Activated T-helper 2 cell treated with anti-CD3 and anti-CD28 coated beads, Interferon-gamma antibody, Interleukin-2, Interleukin-4, amounts not matched to agents 10 μg/mL and 5 μg/mL and 100 μg/mL, durations not matched to agents 14 hours and 24 hours and 36 hours (primary cell): ENCODE measurements around the gene MBOAT7. TPM values are rescaled to one million over a fixed set of nuclear protein-coding genes. Genes with fewer than 3 reads are reported as not detected.
A peak's percentile ranks its signal among the peaks of the same experiment; 100 is the strongest.

ENCODE experiments used
- DNase-seq: peaks from one replicate; pipeline ENCODE4 v3.0.0; 2021; ENCODE audit warnings: low spot score
- H3K27ac Mint-ChIP-seq: one replicate; pipeline ENCODE4 v1.8.0; 2021; ENCODE audit warnings: mixed read lengths
- H3K27me3 Mint-ChIP-seq: one replicate; pipeline ENCODE4 v1.8.0; 2021; ENCODE audit warnings: low read depth, mixed read lengths
- H3K36me3 Mint-ChIP-seq: one replicate; pipeline ENCODE4 v1.8.0; 2021; ENCODE audit warnings: low read depth, mixed read lengths
- H3K4me1 Mint-ChIP-seq: one replicate; pipeline ENCODE4 v1.8.0; 2021; ENCODE audit warnings: low read depth, mixed read lengths
- H3K4me3 Mint-ChIP-seq: one replicate; pipeline ENCODE4 v1.8.0; 2021; ENCODE audit warnings: low read depth, mild to moderate bottlenecking, moderate library complexity, mixed read lengths
- H3K9me3 Mint-ChIP-seq: one replicate; pipeline ENCODE4 v1.8.0; 2021; ENCODE audit warnings: mixed read lengths
- intact Hi-C: fragments of 100-400 bp; cut with micrococcal nuclease; formaldehyde crosslinking; loops from one replicate; pipeline ENCODE4 v1.15.1; 2023
- total RNA-seq: library from RNA; stranded (reverse); gene quantifications from 2 replicates; pipeline ENCODE4 v1.2.3, GENCODE V29; 2022

The MBOAT7 gene
- total RNA-seq, 1 donor from 2014 or later: 311 TPM

GRCh38 chr19:54152267-54152666, 37.1 kb downstream of the MBOAT7 start:
- Mint-ChIP-seq H3K27me3 (no peaks in the 10 kb centered on the region), H3K4me3 (no peak overlapping the region), H3K9me3 (no peaks in the 10 kb centered on the region), H3K27ac (no peak overlapping the region), H3K36me3 (peaks cover 76% of the 10 kb centered on the region), H3K4me1 (peaks cover 12% of the 10 kb centered on the region)
- intact Hi-C loops: no loop called here
- no peak for DNase-seq

- intact Hi-C loops: no loop called here
- peaks cover 76% of the 10 kb centered on the region for H3K36me3 Mint-ChIP-seq
- no peaks in the 10 kb centered on the region for H3K27me3 Mint-ChIP-seq
- DNase-seq: no peak
- no peak overlapping the region for H3K27ac Mint-ChIP-seq
- H3K9me3 Mint-ChIP-seq: no peaks in the 10 kb centered on the region
- no peak overlapping the region for H3K4me3 Mint-ChIP-seq
- H3K4me1 Mint-ChIP-seq: peaks cover 9% of the 10 kb centered on the region
Measured at GRCh38 chr19:54151362-54152035, 37.9 kb downstream of the MBOAT7 start.

GRCh38 chr19:54149021-54149812, 40.2 kb downstream of the MBOAT7 start:
- H3K27me3 Mint-ChIP-seq: no peaks in the 10 kb centered on the region
- intact Hi-C loops: no loop called here
- no peaks in the 10 kb centered on the region for H3K9me3 Mint-ChIP-seq
- no peak overlapping the region for H3K4me3 Mint-ChIP-seq
- DNase-seq: no peak
- H3K27ac Mint-ChIP-seq: no peak overlapping the region
- peaks cover 73% of the 10 kb centered on the region for H3K36me3 Mint-ChIP-seq
- peaks cover 1% of the 10 kb centered on the region for H3K4me1 Mint-ChIP-seq

- Mint-ChIP-seq H3K36me3 (peaks cover 73% of the 10 kb centered on the region), H3K4me1 (no peaks in the 10 kb centered on the region), H3K4me3 (no peak overlapping the region), H3K27me3 (no peaks in the 10 kb centered on the region), H3K27ac (no peak overlapping the region), H3K9me3 (no peaks in the 10 kb centered on the region)
- DNase-seq: no peak
- intact Hi-C loops: loop anchor here (1.0 kb wide), 1 partner anchor 23 kb away; no protein-coding TSS in a partner anchor
Measured at GRCh38 chr19:54148158-54148557, 41.2 kb downstream of the MBOAT7 start.

GRCh38 chr19:54147676-54148075, 41.7 kb downstream of the MBOAT7 start:
- H3K4me1 Mint-ChIP-seq: no peaks in the 10 kb centered on the region
- no peaks in the 10 kb centered on the region for H3K9me3 Mint-ChIP-seq
- intact Hi-C loops: loop anchor here (1.0 kb wide), 1 partner anchor 24 kb away; no protein-coding TSS in a partner anchor
- H3K4me3 Mint-ChIP-seq: no peak overlapping the region
- no peak overlapping the region for H3K27ac Mint-ChIP-seq
- H3K36me3 Mint-ChIP-seq: peaks cover 77% of the 10 kb centered on the region
- no peaks in the 10 kb centered on the region for H3K27me3 Mint-ChIP-seq
- no peak for DNase-seq

GRCh38 chr19:54145541-54146158, 43.7 kb downstream of the MBOAT7 start:
- intact Hi-C loops: no loop called here
- no peaks in the 10 kb centered on the region for H3K27me3 Mint-ChIP-seq
- H3K9me3 Mint-ChIP-seq: no peaks in the 10 kb centered on the region
- H3K27ac Mint-ChIP-seq: no peak overlapping the region
- no peak overlapping the region for H3K4me3 Mint-ChIP-seq
- H3K4me1 Mint-ChIP-seq: peaks cover 3% of the 10 kb centered on the region
- no peak for DNase-seq
- peaks cover 74% of the 10 kb centered on the region for H3K36me3 Mint-ChIP-seq

- no peaks in the 10 kb centered on the region for H3K9me3 Mint-ChIP-seq
Measured at GRCh38 chr19:54142166-54142780, 47.1 kb downstream of the MBOAT7 start.

GRCh38 chr19:54141356-54141755, 48.0 kb downstream of the MBOAT7 start:
- no peak for DNase-seq
- H3K4me3 Mint-ChIP-seq: no peak overlapping the region
- H3K36me3 Mint-ChIP-seq: peaks cover 56% of the 10 kb centered on the region
- no peaks in the 10 kb centered on the region for H3K9me3 Mint-ChIP-seq
- H3K27me3 Mint-ChIP-seq: no peaks in the 10 kb centered on the region
- peaks cover 22% of the 10 kb centered on the region for H3K4me1 Mint-ChIP-seq
- intact Hi-C loops: no loop called here
- H3K27ac Mint-ChIP-seq: no peak overlapping the region

More at GRCh38 chr19:54142166-54142780, 47.1 kb downstream of the MBOAT7 start:
- peak overlapping the region; percentile 6 for H3K27ac Mint-ChIP-seq
- H3K36me3 Mint-ChIP-seq: peaks cover 65% of the 10 kb centered on the region
- no peak overlapping the region for H3K4me3 Mint-ChIP-seq
- DNase-seq: no peak
- H3K4me1 Mint-ChIP-seq: peaks cover 17% of the 10 kb centered on the region
- H3K27me3 Mint-ChIP-seq: no peaks in the 10 kb centered on the region
- intact Hi-C loops: no loop called here

- Mint-ChIP-seq H3K27me3 (no peaks in the 10 kb centered on the region), H3K4me3 (peak overlapping the region; percentile 95), H3K36me3 (peaks cover 41% of the 10 kb centered on the region), H3K9me3 (no peaks in the 10 kb centered on the region), H3K4me1 (peaks cover 32% of the 10 kb centered on the region), H3K27ac (peak overlapping the region; percentile 92)
- no peak for DNase-seq
- intact Hi-C loops: no loop called here
Measured at GRCh38 chr19:54138489-54139256, 50.7 kb downstream of the MBOAT7 start.

GRCh38 chr19:54137699-54138488, 51.5 kb downstream of the MBOAT7 start, which contains the start of gene CNOT3:
Gene CNOT3 (plus strand): TSS chr19:54137762. CDS start chr19:54142979, 5,217 bp downstream.
- H3K9me3 Mint-ChIP-seq: no peaks in the 10 kb centered on the region
- H3K4me3 Mint-ChIP-seq: peak within 1 kb of the TSS; percentile 95
- H3K4me1 Mint-ChIP-seq: peaks cover 32% of the 10 kb centered on the region
- peak within 1 kb of the TSS; percentile 92 for H3K27ac Mint-ChIP-seq
- intact Hi-C loops: loop anchor here (1.0 kb wide), 5 partner anchors 21 to 240 kb away; partner anchors contain the start of genes LENG1, NDUFA3, PRPF31 and TFPT
- peaks cover 34% of the 10 kb centered on the region for H3K36me3 Mint-ChIP-seq
- DNase-seq: no peak
- no peaks in the 10 kb centered on the region for H3K27me3 Mint-ChIP-seq

GRCh38 chr19:54136864-54137698, 52.3 kb downstream of the MBOAT7 start:
- intact Hi-C loops: loop anchor here (1.0 kb wide), 5 partner anchors 22 to 241 kb away; partner anchors contain the start of genes LENG1, NDUFA3, PRPF31 and TFPT
- peak overlapping the region; percentile 74 for H3K27ac Mint-ChIP-seq
- H3K27me3 Mint-ChIP-seq: no peaks in the 10 kb centered on the region
- DNase-seq: peak; percentile 100
- H3K4me3 Mint-ChIP-seq: peak overlapping the region; percentile 86
- peaks cover 27% of the 10 kb centered on the region for H3K36me3 Mint-ChIP-seq
- peaks cover 31% of the 10 kb centered on the region for H3K4me1 Mint-ChIP-seq
- no peaks in the 10 kb centered on the region for H3K9me3 Mint-ChIP-seq
